ENCODE measurements around the gene CIDEA.

Gene CIDEA

GRCh38 chr18:12302391-12303147 is 48.4 kb downstream of the CIDEA start:
- ATAC-seq = no peak
- TF ChIP-seq ZFP30 (CRISPR knock-in tag; IDR thresholded peaks at IDR 0.05) = no peak
- TF ChIP-seq TOX (CRISPR knock-in tag; IDR thresholded peaks at IDR 0.05; ENCODE audit: borderline replicate concordance) = no peak
- no peak for TF ChIP-seq ZNF565 (CRISPR knock-in tag; conservative IDR thresholded peaks at IDR 0.05; ENCODE audit: low read depth)
- TF ChIP-seq BACH2 (CRISPR knock-in tag; IDR thresholded peaks at IDR 0.05; ENCODE audit: borderline replicate concordance) = no peak
- TF ChIP-seq CSRNP3 (CRISPR knock-in tag; IDR thresholded peaks at IDR 0.05) = no peak
- no peak for TF ChIP-seq PATZ1 (CRISPR knock-in tag; IDR thresholded peaks at IDR 0.05; ENCODE audit: borderline replicate concordance)
- TF ChIP-seq ISL1 (CRISPR knock-in tag; IDR thresholded peaks at IDR 0.05) = no peak
- TF ChIP-seq CSDC2 (CRISPR knock-in tag; IDR thresholded peaks at IDR 0.05) = no peak
- no peak for TF ChIP-seq TCF4 (CRISPR knock-in tag; IDR thresholded peaks at IDR 0.05; ENCODE audit: borderline replicate concordance)
- TF ChIP-seq GLIS3 (CRISPR knock-in tag; IDR thresholded peaks at IDR 0.05) = no peak
- TF ChIP-seq ZC3H10 (CRISPR knock-in tag; IDR thresholded peaks at IDR 0.05) = no peak

- ATAC-seq = no peak
- no peak for TF ChIP-seq ISL1 (CRISPR knock-in tag; IDR thresholded peaks at IDR 0.05)
- no peak for TF ChIP-seq ZFP30 (CRISPR knock-in tag; IDR thresholded peaks at IDR 0.05)
- TF ChIP-seq CSDC2 (CRISPR knock-in tag; IDR thresholded peaks at IDR 0.05) = no peak
- TF ChIP-seq ZFP3 (CRISPR knock-in tag; IDR thresholded peaks at IDR 0.05) = no peak
- TF ChIP-seq ARNTL (CRISPR knock-in tag; IDR thresholded peaks at IDR 0.05; ENCODE audit: borderline replicate concordance, low read depth) = no peak
Measured at GRCh38 chr18:12304351-12305210, 50.4 kb downstream of the CIDEA start.

GRCh38 chr18:12305211-12305610 is 51.0 kb downstream of the CIDEA start:
- no peak for ATAC-seq
- TF ChIP-seq ZNF565 (CRISPR knock-in tag; conservative IDR thresholded peaks at IDR 0.05; ENCODE audit: low read depth) = no peak
- TF ChIP-seq RARB (CRISPR knock-in tag; IDR thresholded peaks at IDR 0.05) = no peak
- TF ChIP-seq POU6F1 (CRISPR knock-in tag; IDR thresholded peaks at IDR 0.05; ENCODE audit: borderline replicate concordance, low read depth) = no peak

GRCh38 chr18:12305930-12306629 is 51.9 kb downstream of the CIDEA start:
- TF ChIP-seq ARNTL (CRISPR knock-in tag; IDR thresholded peaks at IDR 0.05; ENCODE audit: borderline replicate concordance, low read depth) = no peak
- no peak for TF ChIP-seq RARB (CRISPR knock-in tag; IDR thresholded peaks at IDR 0.05)
- no peak for TF ChIP-seq ZNF8 (CRISPR knock-in tag; IDR thresholded peaks at IDR 0.05)
- no peak for TF ChIP-seq ISL1 (CRISPR knock-in tag; IDR thresholded peaks at IDR 0.05)
- no peak for TF ChIP-seq ZFP3 (CRISPR knock-in tag; IDR thresholded peaks at IDR 0.05)
- TF ChIP-seq ESRRG (CRISPR knock-in tag; IDR thresholded peaks at IDR 0.05) = no peak
- no peak for TF ChIP-seq ZNF70 (CRISPR knock-in tag; IDR thresholded peaks at IDR 0.05)
- TF ChIP-seq SNAI2 (CRISPR knock-in tag; IDR thresholded peaks at IDR 0.05) = no peak
- no peak for TF ChIP-seq BACH2 (CRISPR knock-in tag; IDR thresholded peaks at IDR 0.05; ENCODE audit: borderline replicate concordance)
- no peak for TF ChIP-seq CREB5 (CRISPR knock-in tag; IDR thresholded peaks at IDR 0.05; ENCODE audit: low read depth)
- no peak for ATAC-seq
